Measurements from ENCODE around the gene OLIG2. TPM values are rescaled to one million over a fixed set of nuclear protein-coding genes. Genes with fewer than 3 reads are reported as not detected.

The OLIG2 gene
- total and polyA plus RNA-seq, 2 of the 13 experiments (the other 11 are each of a cell fraction or from before 2014, with no cell fraction given): not detected

DNA sequence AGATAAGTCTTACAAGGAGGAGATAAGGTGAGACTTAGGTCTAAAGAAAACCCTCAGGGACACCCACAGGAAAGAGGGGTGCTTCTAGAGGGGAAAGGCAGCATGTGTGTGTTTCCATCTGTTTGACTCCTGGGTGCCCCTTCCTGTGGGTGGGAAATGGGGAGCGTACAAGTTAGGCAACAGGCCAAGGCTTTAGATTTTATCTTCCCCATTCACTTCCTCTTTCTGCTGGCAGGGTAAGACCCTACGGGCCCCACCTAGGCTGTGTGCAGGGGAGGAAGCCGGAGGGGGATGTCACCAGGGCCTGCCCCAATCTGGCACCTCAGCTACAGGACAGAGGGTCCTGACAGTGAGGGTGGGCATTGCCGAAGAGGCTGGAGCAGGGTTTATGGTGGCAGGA, 41.7 kb downstream of the OLIG2 start (continued):
- no peak for TF ChIP-seq CEBPG (CRISPR knock-in tag; IDR thresholded peaks at IDR 0.05)
- TF ChIP-seq ZNF547 (CRISPR knock-in tag; IDR thresholded peaks at IDR 0.05): no peak
- no peak for TF ChIP-seq ZNF354B (CRISPR knock-in tag; IDR thresholded peaks at IDR 0.05)
- no peak for TF ChIP-seq ZNF773 (CRISPR knock-in tag; IDR thresholded peaks at IDR 0.05; ENCODE audit: borderline replicate concordance)
- TF ChIP-seq, protein P1, sequence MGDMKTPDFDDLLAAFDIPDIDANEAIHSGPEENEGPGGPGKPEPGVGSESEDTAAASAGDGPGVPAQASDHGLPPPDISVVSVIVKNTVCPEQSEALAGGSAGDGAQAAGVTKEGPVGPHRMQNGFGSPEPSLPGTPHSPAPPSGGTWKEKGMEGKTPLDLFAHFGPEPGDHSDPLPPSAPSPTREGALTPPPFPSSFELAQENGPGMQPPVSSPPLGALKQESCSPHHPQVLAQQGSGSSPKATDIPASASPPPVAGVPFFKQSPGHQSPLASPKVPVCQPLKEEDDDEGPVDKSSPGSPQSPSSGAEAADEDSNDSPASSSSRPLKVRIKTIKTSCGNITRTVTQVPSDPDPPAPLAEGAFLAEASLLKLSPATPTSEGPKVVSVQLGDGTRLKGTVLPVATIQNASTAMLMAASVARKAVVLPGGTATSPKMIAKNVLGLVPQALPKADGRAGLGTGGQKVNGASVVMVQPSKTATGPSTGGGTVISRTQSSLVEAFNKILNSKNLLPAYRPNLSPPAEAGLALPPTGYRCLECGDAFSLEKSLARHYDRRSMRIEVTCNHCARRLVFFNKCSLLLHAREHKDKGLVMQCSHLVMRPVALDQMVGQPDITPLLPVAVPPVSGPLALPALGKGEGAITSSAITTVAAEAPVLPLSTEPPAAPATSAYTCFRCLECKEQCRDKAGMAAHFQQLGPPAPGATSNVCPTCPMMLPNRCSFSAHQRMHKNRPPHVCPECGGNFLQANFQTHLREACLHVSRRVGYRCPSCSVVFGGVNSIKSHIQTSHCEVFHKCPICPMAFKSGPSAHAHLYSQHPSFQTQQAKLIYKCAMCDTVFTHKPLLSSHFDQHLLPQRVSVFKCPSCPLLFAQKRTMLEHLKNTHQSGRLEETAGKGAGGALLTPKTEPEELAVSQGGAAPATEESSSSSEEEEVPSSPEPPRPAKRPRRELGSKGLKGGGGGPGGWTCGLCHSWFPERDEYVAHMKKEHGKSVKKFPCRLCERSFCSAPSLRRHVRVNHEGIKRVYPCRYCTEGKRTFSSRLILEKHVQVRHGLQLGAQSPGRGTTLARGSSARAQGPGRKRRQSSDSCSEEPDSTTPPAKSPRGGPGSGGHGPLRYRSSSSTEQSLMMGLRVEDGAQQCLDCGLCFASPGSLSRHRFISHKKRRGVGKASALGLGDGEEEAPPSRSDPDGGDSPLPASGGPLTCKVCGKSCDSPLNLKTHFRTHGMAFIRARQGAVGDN (CRISPR knock-in tag; IDR thresholded peaks at IDR 0.05): no peak
- TF ChIP-seq, protein P2, sequence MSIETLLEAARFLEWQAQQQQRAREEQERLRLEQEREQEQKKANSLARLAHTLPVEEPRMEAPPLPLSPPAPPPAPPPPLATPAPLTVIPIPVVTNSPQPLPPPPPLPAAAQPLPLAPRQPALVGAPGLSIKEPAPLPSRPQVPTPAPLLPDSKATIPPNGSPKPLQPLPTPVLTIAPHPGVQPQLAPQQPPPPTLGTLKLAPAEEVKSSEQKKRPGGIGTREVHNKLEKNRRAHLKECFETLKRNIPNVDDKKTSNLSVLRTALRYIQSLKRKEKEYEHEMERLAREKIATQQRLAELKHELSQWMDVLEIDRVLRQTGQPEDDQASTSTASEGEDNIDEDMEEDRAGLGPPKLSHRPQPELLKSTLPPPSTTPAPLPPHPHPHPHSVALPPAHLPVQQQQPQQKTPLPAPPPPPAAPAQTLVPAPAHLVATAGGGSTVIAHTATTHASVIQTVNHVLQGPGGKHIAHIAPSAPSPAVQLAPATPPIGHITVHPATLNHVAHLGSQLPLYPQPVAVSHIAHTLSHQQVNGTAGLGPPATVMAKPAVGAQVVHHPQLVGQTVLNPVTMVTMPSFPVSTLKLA (IDR thresholded peaks at IDR 0.05): no peak

DNA sequence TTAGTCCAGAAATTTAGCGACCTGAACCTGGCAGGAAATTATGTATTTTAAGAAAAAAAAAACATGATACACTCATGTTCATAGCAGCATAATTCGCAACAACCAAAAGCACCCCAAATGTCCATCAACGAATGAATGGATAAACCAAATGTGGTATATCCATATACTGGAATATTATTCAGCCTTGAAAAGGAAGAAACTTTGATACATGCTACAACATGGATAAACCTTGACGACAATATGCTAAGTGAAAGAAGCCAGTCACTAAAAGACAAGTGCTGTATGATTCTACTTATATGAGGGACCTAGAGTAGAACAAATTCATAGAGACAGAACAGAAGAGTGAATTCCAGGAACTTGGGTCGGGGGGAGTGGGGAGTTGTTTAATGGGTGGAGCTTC, 43.5 kb downstream of the OLIG2 start:
- Histone ChIP-seq H3K27ac (ENCODE audit: extremely low read length, insufficient read depth, low read length) (no peak overlapping the region), H4K20me1 (ENCODE audit: insufficient read depth, low read length) (no peaks in the 10 kb centered on the region), H3K9me3 (ENCODE audit: low read length) (peaks cover 5% of the 10 kb centered on the region; the same call in 1 of the 2 replicates), H3K27me3 (ENCODE audit: control insufficient read depth in 1 of 2, insufficient read depth in 2 of 2, low read length in 2 of 2) (peaks cover 4 to 72% of the 10 kb centered on the region in 2 experiments), H2AFZ (ENCODE audit: low read length) (no peak overlapping the region), H3K9ac (ENCODE audit: insufficient read depth, low read depth, low read length) (no peak overlapping the region), H3K79me2 (ENCODE audit: insufficient read depth, low read length) (no peaks in the 10 kb centered on the region), H3K4me3 (replicated peaks in 1 of 3; ENCODE audit: insufficient read depth in 1 of 3, low read depth in 2 of 3, low read length in 3 of 3) (no peak overlapping the region), H3K36me3 (replicated peaks in 1 of 2; ENCODE audit: control insufficient read depth in 1 of 2, insufficient read depth in 2 of 2, low read length in 2 of 2) (no peaks in the 10 kb centered on the region), H3K4me1 (ENCODE audit: insufficient read depth, low read length) (no peaks in the 10 kb centered on the region), H3K4me2 (ENCODE audit: low read depth, low read length) (no peak overlapping the region)
- FAIRE-seq (no peak), DNase-seq (ENCODE audit: low spot score) (no peak), ATAC-seq (no peak)
- ChIA-PET CTCF (ENCODE audit: low intra/inter-chr PET ratio, low total read pairs) (no interaction called here), POLR2A (no interaction called here)
- no TSS peak for BruUV-seq (replicated peaks)
- WGBS (ENCODE audit: low lambda C conversion rate): 37% methylated on average over 5 of the region's 5 CpGs
- in situ Hi-C loops (cut with HindIII; ENCODE audit: extremely low pct_ligation_motif_present, low pct_unique_long_range_greater_than_20kb) (no loop called here), intact Hi-C loops (cut with micrococcal nuclease; ENCODE audit: unreplicated experiment) (no loop called here)
- TF ChIP-seq RARA (CRISPR knock-in tag; IDR thresholded peaks at IDR 0.05): no peak
- TF ChIP-seq, protein P3, sequence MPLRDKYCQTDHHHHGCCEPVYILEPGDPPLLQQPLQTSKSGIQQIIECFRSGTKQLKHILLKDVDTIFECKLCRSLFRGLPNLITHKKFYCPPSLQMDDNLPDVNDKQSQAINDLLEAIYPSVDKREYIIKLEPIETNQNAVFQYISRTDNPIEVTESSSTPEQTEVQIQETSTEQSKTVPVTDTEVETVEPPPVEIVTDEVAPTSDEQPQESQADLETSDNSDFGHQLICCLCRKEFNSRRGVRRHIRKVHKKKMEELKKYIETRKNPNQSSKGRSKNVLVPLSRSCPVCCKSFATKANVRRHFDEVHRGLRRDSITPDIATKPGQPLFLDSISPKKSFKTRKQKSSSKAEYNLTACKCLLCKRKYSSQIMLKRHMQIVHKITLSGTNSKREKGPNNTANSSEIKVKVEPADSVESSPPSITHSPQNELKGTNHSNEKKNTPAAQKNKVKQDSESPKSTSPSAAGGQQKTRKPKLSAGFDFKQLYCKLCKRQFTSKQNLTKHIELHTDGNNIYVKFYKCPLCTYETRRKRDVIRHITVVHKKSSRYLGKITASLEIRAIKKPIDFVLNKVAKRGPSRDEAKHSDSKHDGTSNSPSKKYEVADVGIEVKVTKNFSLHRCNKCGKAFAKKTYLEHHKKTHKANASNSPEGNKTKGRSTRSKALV (CRISPR knock-in tag; IDR thresholded peaks at IDR 0.05): no peak
- no peak for TF ChIP-seq ZNF430 (CRISPR knock-in tag; IDR thresholded peaks at IDR 0.05)
- TF ChIP-seq ZNF879 (CRISPR knock-in tag; IDR thresholded peaks at IDR 0.05): no peak
- TF ChIP-seq RBFOX2 (IDR thresholded peaks at IDR 0.05; ENCODE audit: low read depth, low read length): no peak
- no peak for TF ChIP-seq ZNF343 (CRISPR knock-in tag; IDR thresholded peaks at IDR 0.05)
- TF ChIP-seq ZNF44 (CRISPR knock-in tag; IDR thresholded peaks at IDR 0.05): no peak
- TF ChIP-seq ZNF326 (CRISPR knock-in tag; IDR thresholded peaks at IDR 0.05; ENCODE audit: borderline replicate concordance): no peak

All from HepG2 (cell line).